ENCODE measurements around the gene COLEC11.

COLEC11 gene

DNA sequence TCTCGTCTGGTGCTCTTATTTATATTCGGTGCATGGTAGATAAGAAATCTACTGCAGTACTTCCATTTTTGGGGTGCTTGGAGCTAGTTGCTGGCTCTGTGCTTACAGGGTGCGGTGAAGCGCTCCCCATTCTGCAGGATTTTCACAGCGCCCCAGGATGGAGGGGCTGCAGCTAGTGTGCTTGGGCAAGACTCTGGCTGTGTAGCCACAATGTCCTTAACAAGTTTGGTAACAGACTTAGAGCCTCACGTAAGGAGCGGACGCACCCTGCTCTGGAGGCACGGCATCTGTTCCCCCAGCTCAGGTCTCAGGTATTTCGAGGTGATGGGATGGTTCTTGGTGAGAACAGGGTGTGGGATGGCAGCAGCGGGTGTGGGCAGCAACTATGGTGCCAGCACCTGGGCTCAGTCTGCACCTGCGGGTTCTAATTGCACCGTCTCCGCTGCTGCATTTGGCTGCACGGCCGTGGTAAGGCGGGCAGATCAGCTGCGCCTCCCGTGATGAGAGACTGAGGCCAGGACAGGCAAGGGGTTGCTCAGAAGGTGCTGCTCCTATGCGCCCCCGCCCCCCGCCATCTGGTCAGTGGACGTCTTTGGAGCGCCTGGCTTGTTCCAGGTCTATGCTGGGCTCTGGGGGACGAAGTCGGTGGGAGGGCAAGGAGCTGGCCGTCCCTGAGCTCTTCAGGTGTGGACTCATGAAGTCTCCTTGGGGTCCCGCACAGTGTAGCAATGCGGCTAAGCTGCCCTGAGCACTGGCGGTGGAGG is 43.0 kb downstream of the COLEC11 start:
- no peaks in the 10 kb centered on the region for H3K36me3 Mint-ChIP-seq (ENCODE audit: low read depth)
- H3K4me3 Mint-ChIP-seq: no peak overlapping the region
- H3K27ac Mint-ChIP-seq: no peak overlapping the region
- H3K4me1 Mint-ChIP-seq: no peaks in the 10 kb centered on the region
- TF ChIP-seq, protein P1, sequence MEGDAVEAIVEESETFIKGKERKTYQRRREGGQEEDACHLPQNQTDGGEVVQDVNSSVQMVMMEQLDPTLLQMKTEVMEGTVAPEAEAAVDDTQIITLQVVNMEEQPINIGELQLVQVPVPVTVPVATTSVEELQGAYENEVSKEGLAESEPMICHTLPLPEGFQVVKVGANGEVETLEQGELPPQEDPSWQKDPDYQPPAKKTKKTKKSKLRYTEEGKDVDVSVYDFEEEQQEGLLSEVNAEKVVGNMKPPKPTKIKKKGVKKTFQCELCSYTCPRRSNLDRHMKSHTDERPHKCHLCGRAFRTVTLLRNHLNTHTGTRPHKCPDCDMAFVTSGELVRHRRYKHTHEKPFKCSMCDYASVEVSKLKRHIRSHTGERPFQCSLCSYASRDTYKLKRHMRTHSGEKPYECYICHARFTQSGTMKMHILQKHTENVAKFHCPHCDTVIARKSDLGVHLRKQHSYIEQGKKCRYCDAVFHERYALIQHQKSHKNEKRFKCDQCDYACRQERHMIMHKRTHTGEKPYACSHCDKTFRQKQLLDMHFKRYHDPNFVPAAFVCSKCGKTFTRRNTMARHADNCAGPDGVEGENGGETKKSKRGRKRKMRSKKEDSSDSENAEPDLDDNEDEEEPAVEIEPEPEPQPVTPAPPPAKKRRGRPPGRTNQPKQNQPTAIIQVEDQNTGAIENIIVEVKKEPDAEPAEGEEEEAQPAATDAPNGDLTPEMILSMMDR (IDR thresholded peaks at IDR 0.05; ENCODE audit: unreplicated experiment in 3 of 3): no peak
- peaks cover 12% of the 10 kb centered on the region for H3K27me3 Mint-ChIP-seq (ENCODE audit: low read depth)
- H3K9me3 Mint-ChIP-seq: no peaks in the 10 kb centered on the region

DNA sequence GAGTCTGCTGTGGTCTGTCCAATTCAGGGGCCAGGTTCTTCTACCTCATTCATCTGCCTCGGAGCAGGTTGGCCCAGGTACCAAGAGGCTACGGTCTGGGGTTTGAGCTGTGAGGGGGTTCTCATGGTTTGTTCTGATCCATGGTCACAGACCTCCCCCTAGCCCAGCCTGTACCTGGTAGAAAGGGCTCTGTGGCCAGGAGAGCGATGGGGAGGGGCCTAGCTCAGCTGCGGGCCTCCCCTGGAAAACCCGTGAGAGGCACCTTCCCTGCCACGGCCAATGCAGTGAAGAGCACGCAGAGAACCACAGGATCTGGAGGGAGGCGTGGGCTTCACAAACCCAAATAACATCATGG is 43.5 kb downstream of the COLEC11 start:
- Mint-ChIP-seq H3K36me3 (ENCODE audit: low read depth) (no peaks in the 10 kb centered on the region), H3K9me3 (no peaks in the 10 kb centered on the region), H3K4me1 (no peaks in the 10 kb centered on the region), H3K27me3 (ENCODE audit: low read depth) (peaks cover 16% of the 10 kb centered on the region), H3K4me3 (no peak overlapping the region), H3K27ac (no peak overlapping the region)
- TF ChIP-seq, protein P1 (IDR thresholded peaks at IDR 0.05; ENCODE audit: unreplicated experiment in 3 of 3): no peak

DNA sequence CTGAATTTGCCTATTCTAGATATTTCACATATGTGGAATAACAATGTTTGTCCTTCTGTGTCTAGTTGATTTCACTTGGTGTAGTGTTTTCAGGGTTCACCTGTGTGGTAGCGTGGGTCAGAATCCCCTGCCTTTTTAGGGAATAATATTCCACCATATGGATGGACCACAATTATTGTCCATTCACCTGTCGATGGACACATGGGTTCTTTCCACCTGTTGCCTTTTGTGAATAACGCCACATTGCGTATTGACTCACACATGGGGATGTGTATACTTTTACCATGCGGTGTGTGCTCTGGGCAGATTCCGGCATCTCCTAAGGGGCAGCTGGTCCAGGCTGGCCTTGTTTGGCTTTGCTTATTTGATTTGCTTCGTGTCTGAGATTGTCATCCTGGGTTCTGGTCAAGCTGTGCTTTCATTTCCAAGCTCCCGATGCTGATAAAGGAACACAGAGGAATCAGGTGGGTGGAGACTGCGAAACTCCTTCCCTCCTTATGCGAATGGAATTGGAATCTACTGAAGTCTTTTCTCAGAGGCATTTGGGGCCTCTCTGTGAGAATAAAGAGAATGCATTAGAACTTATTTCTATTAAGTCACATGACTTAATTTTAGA is 44.2 kb downstream of the COLEC11 start:
- no peak overlapping the region for H3K27ac Mint-ChIP-seq
- no peaks in the 10 kb centered on the region for H3K36me3 Mint-ChIP-seq (ENCODE audit: low read depth)
- TF ChIP-seq, protein P1 (IDR thresholded peaks at IDR 0.05; ENCODE audit: unreplicated experiment in 3 of 3): no peak
- H3K4me1 Mint-ChIP-seq: no peaks in the 10 kb centered on the region
- H3K9me3 Mint-ChIP-seq: no peaks in the 10 kb centered on the region
- H3K4me3 Mint-ChIP-seq: no peak overlapping the region
- H3K27me3 Mint-ChIP-seq (ENCODE audit: low read depth): peaks cover 21% of the 10 kb centered on the region

DNA sequence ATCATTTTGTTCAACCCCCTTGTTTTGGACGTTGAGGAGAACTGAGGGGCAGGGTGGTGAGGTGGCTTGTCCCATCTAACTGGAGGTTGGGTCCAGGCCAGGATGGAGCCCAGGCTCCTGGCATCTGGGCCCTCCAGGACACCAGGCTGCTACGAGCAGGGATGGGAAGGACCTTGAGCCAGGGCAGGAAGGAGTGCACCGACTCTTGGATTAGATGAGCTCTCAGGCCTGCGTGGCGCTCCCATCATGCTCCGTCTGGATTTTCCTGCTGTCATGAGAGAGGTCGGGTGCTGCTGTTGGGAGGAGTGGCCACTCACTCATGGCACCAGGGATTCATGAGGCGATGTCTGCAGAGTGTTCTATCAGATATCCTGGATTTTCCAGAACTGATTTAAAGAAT is 44.7 kb downstream of the COLEC11 start:
- TF ChIP-seq, protein P1 (IDR thresholded peaks at IDR 0.05; ENCODE audit: unreplicated experiment in 3 of 3): no peak
- H3K9me3 Mint-ChIP-seq: no peaks in the 10 kb centered on the region
- no peaks in the 10 kb centered on the region for H3K4me1 Mint-ChIP-seq
- H3K27me3 Mint-ChIP-seq (ENCODE audit: low read depth): peaks cover 21% of the 10 kb centered on the region
- no peak overlapping the region for H3K27ac Mint-ChIP-seq
- H3K36me3 Mint-ChIP-seq (ENCODE audit: low read depth): no peaks in the 10 kb centered on the region
- no peak overlapping the region for H3K4me3 Mint-ChIP-seq

DNA sequence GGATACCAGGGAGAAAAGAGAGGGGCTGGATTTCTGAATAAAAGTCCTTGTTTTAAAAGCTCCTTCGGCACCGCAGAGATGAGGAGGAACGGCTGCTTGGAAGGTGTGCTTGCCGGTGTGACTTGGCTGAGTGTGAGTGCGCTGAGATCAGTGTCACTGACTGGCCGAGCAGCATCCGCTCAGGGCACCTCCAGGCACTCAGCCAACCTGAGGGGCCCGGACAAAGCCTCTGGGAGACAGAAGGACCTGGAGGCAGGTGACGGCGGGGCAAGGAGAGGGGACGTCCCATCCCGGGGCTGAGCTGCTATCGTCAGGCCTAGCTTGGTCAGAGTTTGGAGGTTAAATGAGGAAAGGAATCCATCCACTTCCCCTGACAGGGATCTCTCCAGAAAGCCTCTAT is 46.3 kb downstream of the COLEC11 start:
- H3K4me1 Mint-ChIP-seq: no peaks in the 10 kb centered on the region
- peaks cover 21% of the 10 kb centered on the region for H3K27me3 Mint-ChIP-seq (ENCODE audit: low read depth)
- H3K27ac Mint-ChIP-seq: no peak overlapping the region
- H3K4me3 Mint-ChIP-seq: no peak overlapping the region
- no peaks in the 10 kb centered on the region for H3K9me3 Mint-ChIP-seq
- H3K36me3 Mint-ChIP-seq (ENCODE audit: low read depth): no peaks in the 10 kb centered on the region
- TF ChIP-seq, protein P1 (IDR thresholded peaks at IDR 0.05; ENCODE audit: unreplicated experiment in 3 of 3): no peak
